ENCODE data around the gene PAPSS1.
"Not testable (repeated sequence)": the region's sequence is repeated elsewhere in the genome, so short reads cannot be mapped to it uniquely, and the experiment has no call there.

PAPSS1 gene

GRCh38 chr4:107685740-107686139 lies 34.3 kb downstream of the PAPSS1 start:
- no peak for DNase-seq

- DNase-seq, result no peak
These were observed 36.2 kb downstream of the PAPSS1 start for GRCh38 chr4:107683873-107684272.

- no peak for DNase-seq
These were observed 37.7 kb downstream of the PAPSS1 start for GRCh38 chr4:107682306-107682705.

GRCh38 chr4:107669068-107669467 lies 51.0 kb downstream of the PAPSS1 start:
- no peak for DNase-seq

- DNase-seq, result no peak
These were observed 53.9 kb downstream of the PAPSS1 start for GRCh38 chr4:107666134-107666533.

- DNase-seq, result no peak
These were observed 55.0 kb downstream of the PAPSS1 start for GRCh38 chr4:107665001-107665400.

- no peak for DNase-seq
These were observed 61.4 kb downstream of the PAPSS1 start for GRCh38 chr4:107658400-107659336.

GRCh38 chr4:107655289-107655688 lies 64.7 kb downstream of the PAPSS1 start:
- DNase-seq, result no peak

- DNase-seq, result no peak
These were observed 65.3 kb downstream of the PAPSS1 start for GRCh38 chr4:107654694-107655093.

- not testable (repeated sequence) for DNase-seq
These were observed 68.6 kb downstream of the PAPSS1 start for GRCh38 chr4:107651408-107651807.

GRCh38 chr4:107650251-107650650 lies 69.8 kb downstream of the PAPSS1 start:
- DNase-seq, result no peak

- DNase-seq, result no peak
These were observed 71.6 kb downstream of the PAPSS1 start for GRCh38 chr4:107648178-107648991.

GRCh38 chr4:107647591-107647990 lies 72.4 kb downstream of the PAPSS1 start:
- no peak for DNase-seq

- DNase-seq, result no peak
These were observed 74.4 kb downstream of the PAPSS1 start for GRCh38 chr4:107645604-107646003.

GRCh38 chr4:107643021-107643420 lies 77.0 kb downstream of the PAPSS1 start:
- DNase-seq, result no peak

- no peak for DNase-seq
These were observed 79.2 kb downstream of the PAPSS1 start for GRCh38 chr4:107640878-107641277.

- DNase-seq, result no peak
These were observed 79.8 kb downstream of the PAPSS1 start for GRCh38 chr4:107640197-107640596.

GRCh38 chr4:107635735-107636134 lies 84.3 kb downstream of the PAPSS1 start:
- DNase-seq, result no peak

GRCh38 chr4:107631560-107631959 lies 88.5 kb downstream of the PAPSS1 start:
- DNase-seq, result no peak

GRCh38 chr4:107630185-107630705 lies 89.8 kb downstream of the PAPSS1 start:
- DNase-seq, result no peak

- no peak for DNase-seq
These were observed 90.7 kb downstream of the PAPSS1 start for GRCh38 chr4:107629318-107629717.

GRCh38 chr4:107625391-107625902 lies 94.6 kb downstream of the PAPSS1 start:
- no peak for DNase-seq

GRCh38 chr4:107624024-107624423 lies 96.0 kb downstream of the PAPSS1 start:
- DNase-seq, result no peak
